Measurements from ENCODE around the gene UGT2B7. TPM values are rescaled to one million over a fixed set of nuclear protein-coding genes. Genes with fewer than 3 reads are reported as not detected.
"Not testable (repeated sequence)": the region's sequence is repeated elsewhere in the genome, so short reads cannot be mapped to it uniquely, and the experiment has no call there.

The UGT2B7 gene
- total RNA-seq: not detected

GRCh38 chr4:69096111-69096656 lies at the start of gene UGT2B7:
Gene UGT2B7, plus strand, starts transcription at chr4:69096474. Its CDS starts 47 bp downstream, at chr4:69096521.
- Mint-ChIP-seq H3K27ac (no peak within 1 kb of the TSS), H3K4me1 (no peaks in the 10 kb centered on the region), H3K4me3 (no peak within 1 kb of the TSS), H3K27me3 (no peaks in the 10 kb centered on the region), H3K36me3 (ENCODE audit: low read depth) (no peaks in the 10 kb centered on the region), H3K9me3 (ENCODE audit: low read depth) (no peaks in the 10 kb centered on the region)
- ChIA-PET CTCF (no interaction called here), POLR2A (no interaction called here)
- DNase-seq (no peak), ATAC-seq (no peak)
- intact Hi-C loops (cut with DNase I, micrococcal nuclease): no loop called here

GRCh38 chr4:69049860-69050259 lies 46.4 kb upstream of the UGT2B7 start:
- Mint-ChIP-seq H3K4me3 (no peak overlapping the region), H3K9me3 (ENCODE audit: low read depth) (no peaks in the 10 kb centered on the region), H3K27me3 (no peaks in the 10 kb centered on the region), H3K4me1 (no peaks in the 10 kb centered on the region), H3K27ac (no peak overlapping the region), H3K36me3 (ENCODE audit: low read depth) (no peaks in the 10 kb centered on the region)
- DNase-seq (no peak), ATAC-seq (no peak)
- CTCF ChIA-PET: interaction anchor here (1.2 kb wide), 1 partner anchor 552 kb away, joined by 3 read pairs; no protein-coding TSS in a partner anchor
- POLR2A ChIA-PET: no interaction called here
- intact Hi-C loops (cut with DNase I, micrococcal nuclease): no loop called here

GRCh38 chr4:69050853-69051575 lies 45.3 kb upstream of the UGT2B7 start:
- H3K4me3 Mint-ChIP-seq; POLR2A ChIA-PET; intact Hi-C loops (cut with DNase I, micrococcal nuclease); DNase-seq; H3K27ac Mint-ChIP-seq; ATAC-seq; H3K36me3 Mint-ChIP-seq (ENCODE audit: low read depth); H3K27me3 Mint-ChIP-seq; H3K9me3 Mint-ChIP-seq (ENCODE audit: low read depth); H3K4me1 Mint-ChIP-seq: not testable (repeated sequence)
- CTCF ChIA-PET: interaction anchor here (1.2 kb wide), 1 partner anchor 553 kb away, joined by 3 read pairs; no protein-coding TSS in a partner anchor

GRCh38 chr4:69051576-69051943 lies 44.7 kb upstream of the UGT2B7 start:
- no peak for DNase-seq
- H3K27ac Mint-ChIP-seq: no peak overlapping the region
- ChIA-PET CTCF (no interaction called here), POLR2A (no interaction called here)
- H3K9me3 Mint-ChIP-seq (ENCODE audit: low read depth): no peaks in the 10 kb centered on the region
- ATAC-seq: no peak
- intact Hi-C loops (cut with DNase I, micrococcal nuclease): no loop called here
- H3K27me3 Mint-ChIP-seq: no peaks in the 10 kb centered on the region
- H3K36me3 Mint-ChIP-seq (ENCODE audit: low read depth): no peaks in the 10 kb centered on the region
- no peak overlapping the region for H3K4me3 Mint-ChIP-seq
- H3K4me1 Mint-ChIP-seq: no peaks in the 10 kb centered on the region

- H3K27ac Mint-ChIP-seq; ATAC-seq; H3K4me3 Mint-ChIP-seq; intact Hi-C loops (cut with DNase I, micrococcal nuclease); H3K9me3 Mint-ChIP-seq (ENCODE audit: low read depth); DNase-seq; H3K27me3 Mint-ChIP-seq; POLR2A ChIA-PET; CTCF ChIA-PET; H3K4me1 Mint-ChIP-seq; H3K36me3 Mint-ChIP-seq (ENCODE audit: low read depth): not testable (repeated sequence)
These were observed 42.9 kb upstream of the UGT2B7 start for GRCh38 chr4:69053309-69053885.

GRCh38 chr4:69054033-69054432 lies 42.2 kb upstream of the UGT2B7 start:
- CTCF ChIA-PET; intact Hi-C loops (cut with DNase I, micrococcal nuclease); H3K4me3 Mint-ChIP-seq; ATAC-seq; H3K27me3 Mint-ChIP-seq; H3K36me3 Mint-ChIP-seq (ENCODE audit: low read depth); DNase-seq; H3K9me3 Mint-ChIP-seq (ENCODE audit: low read depth); H3K27ac Mint-ChIP-seq; POLR2A ChIA-PET; H3K4me1 Mint-ChIP-seq: not testable (repeated sequence)

- no peak for DNase-seq
- Mint-ChIP-seq H3K9me3 (ENCODE audit: low read depth) (no peaks in the 10 kb centered on the region), H3K27me3 (no peaks in the 10 kb centered on the region), H3K27ac (no peak overlapping the region), H3K36me3 (ENCODE audit: low read depth) (no peaks in the 10 kb centered on the region), H3K4me3 (no peak overlapping the region), H3K4me1 (no peaks in the 10 kb centered on the region)
- CTCF ChIA-PET: no interaction called here
- intact Hi-C loops (cut with DNase I, micrococcal nuclease): no loop called here
- POLR2A ChIA-PET: no interaction called here
- no peak for ATAC-seq
These were observed 41.6 kb upstream of the UGT2B7 start for GRCh38 chr4:69054578-69055200.

GRCh38 chr4:69056150-69056549 lies 40.1 kb upstream of the UGT2B7 start:
- Mint-ChIP-seq H3K4me1 (no peaks in the 10 kb centered on the region), H3K4me3 (no peak overlapping the region), H3K27ac (no peak overlapping the region), H3K9me3 (ENCODE audit: low read depth) (no peaks in the 10 kb centered on the region), H3K27me3 (no peaks in the 10 kb centered on the region), H3K36me3 (ENCODE audit: low read depth) (no peaks in the 10 kb centered on the region)
- DNase-seq: no peak
- no peak for ATAC-seq
- CTCF ChIA-PET: no interaction called here
- POLR2A ChIA-PET: no interaction called here
- intact Hi-C loops (cut with DNase I, micrococcal nuclease): no loop called here

- intact Hi-C loops (cut with DNase I, micrococcal nuclease): no loop called here
- no peak overlapping the region for H3K27ac Mint-ChIP-seq
- ATAC-seq: no peak
These were observed 39.2 kb upstream of the UGT2B7 start for GRCh38 chr4:69056921-69057550.

GRCh38 chr4:69057620-69058409 lies 38.5 kb upstream of the UGT2B7 start:
- no peak for DNase-seq
- ChIA-PET POLR2A (no interaction called here), CTCF (no interaction called here)
- intact Hi-C loops (cut with DNase I, micrococcal nuclease): no loop called here
- H3K4me1 Mint-ChIP-seq: no peaks in the 10 kb centered on the region
- no peak overlapping the region for H3K27ac Mint-ChIP-seq
- H3K9me3 Mint-ChIP-seq (ENCODE audit: low read depth): no peaks in the 10 kb centered on the region
- H3K4me3 Mint-ChIP-seq: no peak overlapping the region
- H3K36me3 Mint-ChIP-seq (ENCODE audit: low read depth): no peaks in the 10 kb centered on the region
- no peaks in the 10 kb centered on the region for H3K27me3 Mint-ChIP-seq
- no peak for ATAC-seq

More at GRCh38 chr4:69056921-69057550, 39.2 kb upstream of the UGT2B7 start:
- no peak for DNase-seq
- Mint-ChIP-seq H3K4me3 (no peak overlapping the region), H3K9me3 (ENCODE audit: low read depth) (no peaks in the 10 kb centered on the region), H3K36me3 (ENCODE audit: low read depth) (no peaks in the 10 kb centered on the region), H3K27me3 (no peaks in the 10 kb centered on the region), H3K4me1 (no peaks in the 10 kb centered on the region)
- ChIA-PET CTCF (no interaction called here), POLR2A (no interaction called here)

- H3K4me3 Mint-ChIP-seq: no peak overlapping the region
- CTCF ChIA-PET: no interaction called here
- no peaks in the 10 kb centered on the region for H3K36me3 Mint-ChIP-seq (ENCODE audit: low read depth)
- no peak for ATAC-seq
- intact Hi-C loops (cut with DNase I, micrococcal nuclease): no loop called here
- no peaks in the 10 kb centered on the region for H3K9me3 Mint-ChIP-seq (ENCODE audit: low read depth)
- POLR2A ChIA-PET: no interaction called here
- no peaks in the 10 kb centered on the region for H3K27me3 Mint-ChIP-seq
- no peaks in the 10 kb centered on the region for H3K4me1 Mint-ChIP-seq
- DNase-seq: no peak
- no peak overlapping the region for H3K27ac Mint-ChIP-seq
These were observed 37.7 kb upstream of the UGT2B7 start for GRCh38 chr4:69058410-69059059.
